T-helper 2 cell treated with Interferon-gamma antibody and Interleukin-4, amounts not matched to agents 100 ng/mL and 5 ng/mL, for 36 hours (primary cell): ENCODE results near the gene C11orf42. TPM values are rescaled to one million over a fixed set of nuclear protein-coding genes. Genes with fewer than 3 reads are reported as not detected.

ENCODE experiments used
- intact Hi-C: fragments of 100-400 bp; cut with micrococcal nuclease; formaldehyde crosslinking; loops from one replicate; pipeline ENCODE4 v1.15.1; 2023
- total RNA-seq: library from RNA; stranded (reverse); gene quantifications from 2 replicates; pipeline ENCODE4 v1.2.3, GENCODE V29; 2022

Gene C11orf42, protein sequence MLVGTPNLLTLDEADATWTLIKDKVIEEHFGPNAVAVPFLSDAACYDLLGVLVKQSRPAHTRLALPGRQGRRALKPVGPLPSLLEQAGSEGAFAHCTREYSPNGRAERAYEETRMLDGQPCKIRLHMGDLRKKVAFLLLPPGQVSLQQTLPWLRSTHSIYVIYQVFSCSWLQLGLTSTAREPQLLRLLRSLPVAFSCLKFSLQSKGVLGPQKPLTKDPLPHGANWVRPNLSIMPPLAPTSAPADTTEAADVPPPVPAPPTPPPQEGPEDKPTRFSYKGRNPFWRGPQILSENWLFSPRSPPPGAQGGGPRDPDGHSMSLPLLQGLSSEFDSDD
- total RNA-seq, result not detected in 2 replicates

DNA sequence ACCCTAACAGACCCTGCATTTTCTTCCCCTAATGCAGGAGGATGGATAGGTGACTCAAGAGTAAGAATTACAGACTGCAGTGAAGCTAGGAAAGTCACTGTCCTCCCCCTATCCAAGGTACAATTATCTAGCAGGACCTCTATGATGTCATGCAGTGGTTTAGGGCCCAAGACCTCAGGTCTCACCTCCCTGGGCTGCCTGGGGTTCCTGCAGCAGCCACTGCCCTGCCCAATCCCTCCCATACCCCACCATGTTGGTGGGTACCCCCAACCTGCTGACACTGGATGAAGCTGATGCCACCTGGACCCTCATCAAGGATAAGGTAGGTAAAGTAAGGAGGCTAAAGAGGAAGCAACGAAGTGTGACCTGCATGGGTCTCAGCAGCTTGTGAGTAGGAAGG is at the start of gene C11orf42:
Gene C11orf42 (plus strand): TSS at position 192 of the 400 bp plus-strand sequence. CDS start 59 bp downstream, at position 251.
- intact Hi-C loops, result no loop called here

DNA sequence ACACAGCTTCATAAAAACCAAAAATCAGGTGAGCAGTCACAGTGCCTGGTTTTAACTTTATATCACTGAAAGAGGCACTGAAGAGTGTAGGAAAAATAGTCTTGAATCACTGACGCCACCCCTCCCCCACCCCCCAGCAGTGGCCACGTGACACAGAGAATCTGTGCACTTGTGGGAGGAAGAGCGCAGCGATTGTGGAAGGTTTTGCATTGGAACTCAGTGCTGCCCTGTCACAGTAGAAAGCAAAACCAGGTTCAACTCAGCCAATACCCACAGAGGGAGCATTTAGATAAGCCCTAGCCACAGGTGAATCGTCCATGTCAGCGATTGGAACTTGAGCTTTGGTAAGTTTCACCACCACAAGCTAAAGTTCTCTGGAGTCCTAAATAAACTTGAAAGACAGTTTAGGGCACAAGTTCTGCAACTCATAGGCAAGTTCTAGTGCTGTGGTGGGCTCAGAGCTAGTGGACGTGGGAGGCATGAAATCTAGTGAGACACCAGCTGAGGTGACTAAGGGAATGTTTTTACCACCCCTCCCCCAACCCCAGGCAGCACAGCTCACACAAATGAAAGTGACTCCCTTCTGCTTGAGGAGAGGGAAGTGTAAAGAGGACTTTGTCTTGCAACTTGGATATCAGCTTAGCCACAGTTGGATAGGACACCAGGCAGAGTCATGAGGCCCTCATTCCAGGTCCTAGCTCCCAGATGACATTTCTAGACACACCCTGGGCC is 48.6 kb upstream of the C11orf42 start:
- intact Hi-C loops, result no loop called here

DNA sequence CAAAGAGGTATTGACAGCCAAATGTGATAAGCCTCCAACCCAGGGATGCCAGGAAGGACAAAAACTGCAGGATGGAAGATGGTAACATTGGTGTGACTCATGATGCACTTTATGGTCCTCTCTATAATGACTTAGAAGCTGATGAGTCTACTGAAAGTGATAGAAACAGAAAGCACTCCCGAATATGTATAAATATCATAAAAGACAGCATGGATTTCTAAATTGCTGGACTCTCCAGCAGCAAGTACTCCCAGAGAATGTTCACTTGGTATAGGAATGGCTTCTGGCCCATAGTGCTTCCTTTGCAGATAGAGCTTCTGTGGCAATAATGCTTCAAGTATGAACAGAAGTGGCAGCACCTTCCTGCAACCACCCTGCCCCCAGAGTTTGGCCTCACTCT is 35.1 kb upstream of the C11orf42 start, which contains the start of gene OR52B2:
Gene OR52B2 (minus strand): TSS at position 101 of the 400 bp plus-strand sequence. CDS start 0 bp downstream, at position 101.
- intact Hi-C loops, result no loop called here

DNA sequence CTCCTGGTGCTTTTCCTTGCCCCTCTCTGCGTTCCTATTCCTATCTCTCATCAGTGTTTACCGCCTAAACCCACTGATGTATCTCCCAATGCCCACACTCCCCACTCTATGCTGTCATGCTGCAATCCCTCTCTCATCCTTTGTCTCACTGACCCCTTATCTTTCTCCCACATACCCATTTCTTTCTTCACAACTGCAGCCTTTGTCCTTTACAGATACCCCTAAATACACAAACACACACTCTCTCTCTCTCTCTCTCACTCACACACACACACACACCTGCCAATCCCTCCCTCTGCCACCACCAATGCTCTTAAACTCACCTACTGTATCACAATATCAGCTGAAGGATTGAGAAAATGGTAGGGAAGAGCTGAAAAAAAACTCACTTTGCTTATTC is 29.9 kb upstream of the C11orf42 start:
- intact Hi-C loops, result no loop called here

GRCh38 chr11:6191742-6192141 is 13.6 kb upstream of the C11orf42 start:
- intact Hi-C loops, result no loop called here

DNA sequence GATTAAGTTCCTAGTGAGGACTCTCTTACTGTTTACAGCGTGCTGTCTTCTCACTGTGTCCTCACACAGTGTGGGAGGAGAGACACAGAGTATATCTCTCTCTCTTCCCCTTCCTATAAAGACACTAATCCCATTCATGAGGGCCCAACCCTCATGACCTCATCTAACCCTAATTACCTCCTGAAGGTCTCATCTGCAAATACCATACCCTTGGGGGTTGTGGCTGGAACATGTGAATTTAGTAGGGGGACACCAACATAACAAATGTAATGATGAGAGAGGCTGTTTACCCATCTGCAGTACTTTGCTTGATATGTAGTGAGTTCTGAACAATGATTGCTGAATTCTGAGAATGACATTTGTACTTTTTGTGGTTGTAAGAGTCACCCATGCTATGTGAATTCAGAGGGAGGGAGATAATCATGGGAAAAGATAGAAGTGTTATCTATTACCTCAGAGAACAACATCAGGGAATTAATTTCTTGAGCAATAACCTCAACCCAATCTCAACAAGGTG is 11.2 kb upstream of the C11orf42 start:
- intact Hi-C loops, result no loop called here

DNA sequence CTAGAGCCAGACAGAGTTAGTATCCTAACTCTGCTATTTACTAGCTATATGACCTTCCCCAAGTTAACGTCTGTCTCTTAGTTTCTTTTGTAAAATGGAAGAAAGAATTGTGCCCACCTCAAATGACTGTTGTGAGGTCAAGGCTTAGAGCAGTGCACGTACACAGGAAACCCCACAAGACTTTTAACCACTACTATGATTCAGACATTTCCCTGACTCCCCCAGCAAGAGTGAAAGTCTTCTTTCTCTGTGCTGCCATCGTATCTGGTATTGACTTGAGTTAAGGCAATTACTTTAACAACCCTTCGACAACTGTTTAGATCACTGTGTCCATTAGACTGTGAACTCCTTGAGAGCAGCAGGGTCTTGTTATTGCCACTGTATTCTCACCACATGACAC is 9.0 kb upstream of the C11orf42 start:
- intact Hi-C loops, result no loop called here

- intact Hi-C loops, result no loop called here
Measured at GRCh38 chr11:6197466-6198200, 7.7 kb upstream of the C11orf42 start.

DNA sequence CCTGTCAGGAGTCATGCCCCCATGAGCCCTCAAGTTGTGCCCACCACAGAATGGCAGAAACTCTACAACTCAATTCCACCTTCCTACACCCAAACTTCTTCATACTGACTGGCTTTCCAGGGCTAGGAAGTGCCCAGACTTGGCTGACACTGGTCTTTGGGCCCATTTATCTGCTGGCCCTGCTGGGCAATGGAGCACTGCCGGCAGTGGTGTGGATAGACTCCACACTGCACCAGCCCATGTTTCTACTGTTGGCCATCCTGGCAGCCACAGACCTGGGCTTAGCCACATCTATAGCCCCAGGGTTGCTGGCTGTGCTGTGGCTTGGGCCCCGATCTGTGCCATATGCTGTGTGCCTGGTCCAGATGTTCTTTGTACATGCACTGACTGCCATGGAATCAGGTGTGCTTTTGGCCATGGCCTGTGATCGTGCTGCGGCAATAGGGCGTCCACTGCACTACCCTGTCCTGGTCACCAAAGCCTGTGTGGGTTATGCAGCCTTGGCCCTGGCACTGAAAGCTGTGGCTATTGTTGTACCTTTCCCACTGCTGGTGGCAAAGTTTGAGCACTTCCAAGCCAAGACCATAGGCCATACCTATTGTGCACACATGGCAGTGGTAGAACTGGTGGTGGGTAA is 6.1 kb upstream of the C11orf42 start, which contains the start of gene OR52W1:
Gene OR52W1 (plus strand): TSS at position 51 of the 637 bp plus-strand sequence. CDS start 0 bp downstream, at position 51.
- intact Hi-C loops, result no loop called here

DNA sequence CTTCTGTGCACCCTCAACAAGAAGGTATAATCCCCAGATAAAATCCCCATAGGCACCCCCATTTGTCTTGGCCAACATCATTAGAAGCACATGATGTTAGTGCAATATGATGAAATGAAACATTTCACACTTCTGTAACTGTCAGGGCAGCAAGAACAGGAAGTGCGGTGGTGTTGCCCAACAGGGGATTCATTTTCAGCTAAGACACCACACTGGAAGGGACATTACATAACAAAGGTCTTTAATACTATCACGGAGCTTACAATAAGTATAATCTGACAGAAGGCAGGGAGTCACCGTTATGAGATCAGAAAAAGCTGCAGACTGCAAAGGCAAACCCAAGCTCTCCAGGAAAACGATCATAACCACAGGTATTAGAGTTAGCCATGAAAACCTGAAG is 4.4 kb upstream of the C11orf42 start:
- intact Hi-C loops, result no loop called here

- intact Hi-C loops, result no loop called here
Measured at GRCh38 chr11:6201481-6201880, 3.9 kb upstream of the C11orf42 start.

DNA sequence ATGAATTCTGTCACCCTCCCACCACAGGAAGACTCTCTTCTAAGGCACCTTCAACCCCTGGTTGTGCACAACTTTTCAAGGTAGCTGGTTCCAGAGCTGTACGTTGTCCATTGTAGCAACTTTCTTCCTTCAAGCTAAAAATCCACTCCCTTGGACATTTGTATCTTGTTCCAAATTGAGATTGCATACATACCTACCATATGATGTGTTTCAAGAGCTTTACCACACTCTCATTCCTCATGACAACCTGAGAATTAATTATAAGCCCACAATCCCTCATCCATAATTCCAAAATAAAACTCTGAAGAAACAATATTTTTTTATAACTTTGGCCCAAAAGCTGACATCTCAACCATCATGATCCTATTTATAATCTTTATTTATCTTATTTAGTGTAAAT is 3.3 kb upstream of the C11orf42 start:
- intact Hi-C loops, result loop anchor here (2.0 kb wide), 1 partner anchor 33 kb away; the partner anchor contains the start of gene FHIP1B

- intact Hi-C loops, result loop anchor here (2.0 kb wide), 1 partner anchor 31 kb away; the partner anchor contains the start of gene FHIP1B
Measured at GRCh38 chr11:6203327-6203726, 2.0 kb upstream of the C11orf42 start.

GRCh38 chr11:6204706-6205105 is 651 bp upstream of the C11orf42 start:
- intact Hi-C loops, result no loop called here

DNA sequence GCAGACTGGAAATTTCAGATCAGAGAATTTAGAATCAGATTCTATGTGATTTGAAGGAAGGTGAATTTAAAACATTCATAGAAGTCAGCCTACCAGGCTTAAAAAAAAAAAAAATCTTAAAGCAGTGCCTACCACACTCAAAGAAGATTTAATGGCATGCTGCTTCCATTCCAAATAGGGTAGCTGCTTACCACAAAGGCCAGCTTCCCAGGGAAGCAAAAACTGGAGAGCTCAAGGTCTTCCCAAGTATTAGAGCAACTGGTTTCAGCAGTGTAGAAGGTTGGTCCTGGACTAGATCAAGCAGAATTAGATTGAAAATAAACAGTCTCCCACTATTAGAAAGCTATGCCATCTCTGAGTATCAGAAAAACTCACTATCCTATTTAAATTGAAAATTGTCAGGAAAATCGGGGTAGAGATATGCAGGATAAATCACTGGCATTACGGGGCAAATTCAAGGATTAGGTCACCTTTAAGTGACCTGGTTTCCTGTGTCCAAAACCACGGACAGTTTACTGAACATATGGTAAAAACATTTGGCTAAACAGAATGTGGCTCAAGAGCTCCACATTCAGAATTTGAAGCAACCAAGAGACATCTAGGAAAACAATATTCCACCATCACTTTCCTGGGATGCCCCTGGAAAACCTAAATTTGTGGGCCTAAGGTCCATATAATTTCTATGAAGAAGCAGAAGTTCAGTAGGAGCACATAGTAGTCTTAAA is 1.3 kb downstream of the C11orf42 start:
- intact Hi-C loops, result no loop called here

- intact Hi-C loops, result no loop called here
Measured at GRCh38 chr11:6209801-6210200, 4.4 kb downstream of the C11orf42 start.

- intact Hi-C loops, result no loop called here
Measured at GRCh38 chr11:6210274-6210955, 5.1 kb downstream of the C11orf42 start.

DNA sequence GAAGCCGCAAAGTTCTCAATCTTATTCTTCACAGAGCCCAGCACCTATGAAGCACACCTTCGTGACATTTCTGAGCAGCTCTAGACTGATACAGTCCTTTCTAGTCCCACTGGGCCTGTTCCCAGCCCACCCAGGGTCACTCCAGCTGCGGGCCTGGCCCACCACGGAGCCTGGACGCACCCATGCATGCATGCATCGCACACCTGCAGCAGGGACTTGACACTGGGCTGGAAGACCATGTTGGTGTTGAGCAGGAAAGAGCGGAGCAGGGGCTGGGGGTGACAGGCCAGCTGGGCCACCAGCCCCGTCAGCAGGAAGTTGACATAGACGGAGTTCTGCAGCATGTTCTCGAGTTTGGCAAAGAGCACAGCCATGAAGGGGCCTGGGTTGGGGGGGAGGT is 9.2 kb downstream of the C11orf42 start:
- intact Hi-C loops, result no loop called here

DNA sequence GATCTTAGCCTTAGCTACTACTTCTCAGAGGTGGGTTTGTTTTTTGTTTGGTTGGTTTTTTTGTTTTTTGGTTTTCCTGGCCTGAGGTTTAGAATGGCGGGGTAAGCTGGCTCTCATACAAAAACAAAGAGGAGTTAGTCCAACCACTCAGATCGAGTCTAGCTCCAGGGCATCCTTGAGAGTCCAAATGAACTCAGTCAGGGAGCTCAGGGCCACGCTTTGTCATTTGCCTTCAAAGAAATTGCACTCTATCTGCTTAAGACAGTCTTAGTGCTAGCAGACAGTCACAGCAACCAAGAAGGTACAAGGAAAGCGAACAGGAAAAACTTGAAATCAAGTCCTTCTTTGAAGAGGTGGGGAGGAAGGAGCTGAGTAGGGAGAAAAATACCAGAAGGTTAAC is 11.1 kb downstream of the C11orf42 start:
- intact Hi-C loops, result no loop called here

GRCh38 chr11:6217722-6218121 is 12.4 kb downstream of the C11orf42 start:
- intact Hi-C loops, result no loop called here
